HUES6 (cell line): ENCODE results near the gene STAB1.

ENCODE experiments used
- H3K27ac ChIP-seq: 2 replicates; pipeline ENCODE4 v1.7.0; 2013; ENCODE audit warnings: low read depth, mild to moderate bottlenecking, low read length, inconsistent platforms
- H3K27me3 ChIP-seq: 2 replicates; pipeline ENCODE4 v1.6.1; 2013; ENCODE audit warnings: low read length; ENCODE audit not compliant: control insufficient read depth, insufficient read depth
- H3K36me3 ChIP-seq: 2 replicates; pipeline ENCODE4 v1.6.1; 2013; ENCODE audit warnings: low read length; ENCODE audit not compliant: control insufficient read depth, insufficient read depth
- H3K4me1 ChIP-seq: 2 replicates; pipeline ENCODE4 v1.6.1; 2013; ENCODE audit warnings: low read length; ENCODE audit not compliant: control insufficient read depth, insufficient read depth
- H3K4me3 ChIP-seq: 2 replicates; pipeline ENCODE4 v1.5.1; 2013; ENCODE audit warnings: low read depth, low read length
- H3K9ac ChIP-seq: one replicate; pipeline ENCODE4 v1.6.1; 2013; ENCODE audit warnings: mild to moderate bottlenecking, low read length
- H3K9me3 ChIP-seq: 2 replicates; pipeline ENCODE4 v1.6.1; 2013; ENCODE audit warnings: low read depth, low read length; ENCODE audit not compliant: control insufficient read depth, insufficient read depth

The STAB1 gene

DNA sequence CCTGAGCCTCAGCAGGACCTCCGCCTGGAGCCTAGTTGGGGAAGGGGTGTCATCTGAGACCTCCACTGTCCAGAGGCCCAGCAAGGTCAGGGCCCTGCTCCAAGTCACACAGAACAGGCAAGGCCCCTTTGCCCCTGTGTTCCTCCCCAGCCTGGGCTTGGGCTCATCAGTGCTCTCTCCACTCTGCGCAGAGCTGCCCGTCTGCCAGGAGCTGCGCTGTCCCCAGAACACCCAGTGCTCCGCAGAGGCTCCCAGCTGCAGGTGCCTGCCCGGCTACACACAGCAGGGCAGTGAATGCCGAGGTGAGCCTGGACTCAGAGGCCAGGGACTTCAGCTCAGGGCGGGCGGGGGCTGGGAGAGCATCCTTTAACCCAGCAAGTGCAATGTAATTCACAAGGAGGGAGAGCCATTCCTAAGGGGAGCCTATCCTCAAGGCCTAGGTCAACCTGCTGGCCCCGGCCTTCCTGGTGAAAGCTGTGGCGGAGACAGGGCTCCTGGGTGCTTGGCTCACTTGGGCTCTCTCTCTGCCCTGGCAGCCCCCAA lies 7.7 kb downstream of the STAB1 start:
- Histone ChIP-seq H3K9me3 (no peaks in the 10 kb centered on the region), H3K4me1 (no peaks in the 10 kb centered on the region; the same call in 1 of the 2 replicates)

GRCh38 chr3:52503788-52504424 lies 8.8 kb downstream of the STAB1 start:
- no peak overlapping the region for H3K27ac ChIP-seq
- no peaks in the 10 kb centered on the region for H3K27me3 ChIP-seq
- H3K36me3 ChIP-seq: no peaks in the 10 kb centered on the region
- H3K9ac ChIP-seq: no peak overlapping the region
- no peaks in the 10 kb centered on the region; the same call in 1 of the 2 replicates for H3K4me1 ChIP-seq
- H3K9me3 ChIP-seq: no peaks in the 10 kb centered on the region
- no peak overlapping the region for H3K4me3 ChIP-seq

More for the DNA sequence above, 7.7 kb downstream of the STAB1 start:
- Histone ChIP-seq H3K27me3 (no peaks in the 10 kb centered on the region), H3K4me3 (no peak overlapping the region), H3K9ac (no peak overlapping the region), H3K27ac (no peak overlapping the region), H3K36me3 (no peaks in the 10 kb centered on the region)

- no peaks in the 10 kb centered on the region for H3K9me3 ChIP-seq
- no peak overlapping the region for H3K27ac ChIP-seq
- H3K27me3 ChIP-seq: no peaks in the 10 kb centered on the region; the same call in 1 of the 2 replicates
- no peaks in the 10 kb centered on the region; the same call in 1 of the 2 replicates for H3K4me1 ChIP-seq
- no peaks in the 10 kb centered on the region for H3K36me3 ChIP-seq
- no peak overlapping the region for H3K9ac ChIP-seq
- no peak overlapping the region for H3K4me3 ChIP-seq
Measured at GRCh38 chr3:52504977-52505376, 9.8 kb downstream of the STAB1 start.

DNA sequence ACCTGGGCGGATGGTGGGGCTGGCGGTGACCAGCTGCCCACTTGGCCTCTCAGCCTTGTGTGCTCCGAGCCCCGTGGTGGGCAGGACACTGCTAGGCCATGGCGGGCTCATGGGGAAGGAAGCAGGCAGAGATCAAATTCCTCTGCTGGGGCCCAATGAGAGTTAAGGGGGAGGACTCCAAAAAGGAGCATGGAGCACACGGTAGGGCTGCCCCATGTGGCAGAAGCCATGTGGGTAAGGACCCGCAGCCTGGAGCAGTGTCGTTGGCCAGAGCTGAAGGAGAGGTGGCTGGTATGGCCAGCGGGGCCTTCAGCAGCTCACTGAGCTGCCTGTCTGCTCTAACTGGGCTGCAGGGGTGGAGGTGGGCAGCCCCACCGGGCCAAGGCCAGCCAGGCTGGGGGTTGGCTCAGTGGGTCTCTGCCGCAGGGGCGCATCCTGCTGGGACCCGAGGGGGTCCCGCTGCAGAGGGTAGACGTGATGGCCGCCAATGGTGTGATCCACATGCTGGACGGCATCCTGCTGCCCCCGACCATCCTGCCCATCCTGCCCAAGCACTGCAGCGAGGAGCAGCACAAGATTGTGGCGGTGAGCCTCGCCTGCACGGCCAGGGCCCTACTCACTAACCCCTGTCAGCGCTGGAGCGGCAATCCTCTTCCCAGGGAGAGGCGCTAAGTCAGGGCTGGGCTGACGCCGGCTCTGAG lies 11.3 kb downstream of the STAB1 start:
- Histone ChIP-seq H3K36me3 (no peaks in the 10 kb centered on the region), H3K9ac (no peak overlapping the region), H3K4me3 (no peak overlapping the region), H3K9me3 (no peaks in the 10 kb centered on the region), H3K4me1 (no peaks in the 10 kb centered on the region; the same call in 1 of the 2 replicates), H3K27ac (no peak overlapping the region), H3K27me3 (no peaks in the 10 kb centered on the region; the same call in 1 of the 2 replicates)

GRCh38 chr3:52507359-52507758 lies 12.2 kb downstream of the STAB1 start:
- H3K4me3 ChIP-seq: no peak overlapping the region
- no peaks in the 10 kb centered on the region; the same call in 1 of the 2 replicates for H3K27me3 ChIP-seq
- peaks cover 1% of the 10 kb centered on the region; the same call in 1 of the 2 replicates for H3K4me1 ChIP-seq
- no peaks in the 10 kb centered on the region for H3K9me3 ChIP-seq
- H3K36me3 ChIP-seq: no peaks in the 10 kb centered on the region
- H3K9ac ChIP-seq: no peak overlapping the region
- H3K27ac ChIP-seq: no peak overlapping the region

GRCh38 chr3:52509753-52510328 lies 14.7 kb downstream of the STAB1 start:
- Histone ChIP-seq H3K9ac (no peak overlapping the region), H3K27me3 (no peaks in the 10 kb centered on the region; the same call in 1 of the 2 replicates), H3K9me3 (no peaks in the 10 kb centered on the region), H3K4me1 (peaks cover 7% of the 10 kb centered on the region), H3K27ac (no peak overlapping the region), H3K36me3 (no peaks in the 10 kb centered on the region), H3K4me3 (no peak overlapping the region)

- Histone ChIP-seq H3K4me1 (peaks cover 7% of the 10 kb centered on the region), H3K9me3 (no peaks in the 10 kb centered on the region)
Measured at GRCh38 chr3:52511509-52511908, 16.4 kb downstream of the STAB1 start.

DNA sequence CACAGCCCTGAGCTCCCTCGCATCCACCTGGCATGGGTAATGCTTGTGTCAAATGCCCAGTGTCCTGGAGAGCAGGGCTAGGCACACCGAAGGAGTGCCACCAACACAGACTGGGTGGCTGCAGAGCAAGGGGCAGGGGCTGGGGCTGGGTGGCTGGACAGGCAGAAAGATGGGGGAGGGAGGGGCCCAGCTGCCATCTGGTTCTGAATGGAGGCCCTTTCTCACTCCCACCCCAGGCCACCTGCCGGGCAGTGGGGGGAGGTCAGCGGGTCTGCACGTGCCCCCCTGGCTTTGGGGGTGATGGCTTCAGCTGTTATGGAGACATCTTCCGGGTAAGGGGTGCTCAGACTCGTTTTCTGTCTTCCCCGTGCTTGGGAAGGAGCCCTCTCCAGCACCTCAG lies 17.0 kb downstream of the STAB1 start:
- Histone ChIP-seq H3K4me3 (no peak overlapping the region), H3K27ac (no peak overlapping the region), H3K9me3 (no peaks in the 10 kb centered on the region), H3K4me1 (peaks cover 7% of the 10 kb centered on the region), H3K36me3 (no peaks in the 10 kb centered on the region), H3K9ac (no peak overlapping the region), H3K27me3 (no peaks in the 10 kb centered on the region; the same call in 1 of the 2 replicates)

More at GRCh38 chr3:52511509-52511908, 16.4 kb downstream of the STAB1 start:
- Histone ChIP-seq H3K4me3 (no peak overlapping the region), H3K9ac (no peak overlapping the region), H3K36me3 (no peaks in the 10 kb centered on the region), H3K27me3 (no peaks in the 10 kb centered on the region; the same call in 1 of the 2 replicates), H3K27ac (no peak overlapping the region)

- peaks cover 7% of the 10 kb centered on the region for H3K4me1 ChIP-seq
- H3K36me3 ChIP-seq: no peaks in the 10 kb centered on the region
- H3K4me3 ChIP-seq: no peak overlapping the region
- H3K9ac ChIP-seq: no peak overlapping the region
- peaks cover under 1% of the 10 kb centered on the region; the same call in 1 of the 2 replicates for H3K27me3 ChIP-seq
- H3K9me3 ChIP-seq: no peaks in the 10 kb centered on the region
- no peak overlapping the region for H3K27ac ChIP-seq
Measured at GRCh38 chr3:52512727-52513126, 17.6 kb downstream of the STAB1 start.

GRCh38 chr3:52513281-52513680 lies 18.1 kb downstream of the STAB1 start:
- no peak overlapping the region for H3K4me3 ChIP-seq
- no peaks in the 10 kb centered on the region for H3K9me3 ChIP-seq
- H3K36me3 ChIP-seq: no peaks in the 10 kb centered on the region
- H3K9ac ChIP-seq: no peak overlapping the region
- no peak overlapping the region for H3K27ac ChIP-seq
- peaks cover 8% of the 10 kb centered on the region for H3K4me1 ChIP-seq
- peaks cover 6% of the 10 kb centered on the region; the same call in 1 of the 2 replicates for H3K27me3 ChIP-seq

GRCh38 chr3:52514576-52514975 lies 19.4 kb downstream of the STAB1 start:
- H3K9me3 ChIP-seq: no peaks in the 10 kb centered on the region
- no peak overlapping the region for H3K27ac ChIP-seq
- H3K27me3 ChIP-seq: peaks cover 9% of the 10 kb centered on the region; the same call in 1 of the 2 replicates
- H3K4me1 ChIP-seq: peaks cover 14% of the 10 kb centered on the region
- no peak overlapping the region for H3K4me3 ChIP-seq
- H3K9ac ChIP-seq: no peak overlapping the region
- no peaks in the 10 kb centered on the region for H3K36me3 ChIP-seq
